Measurements from ENCODE around the gene FIG4.

DNA sequence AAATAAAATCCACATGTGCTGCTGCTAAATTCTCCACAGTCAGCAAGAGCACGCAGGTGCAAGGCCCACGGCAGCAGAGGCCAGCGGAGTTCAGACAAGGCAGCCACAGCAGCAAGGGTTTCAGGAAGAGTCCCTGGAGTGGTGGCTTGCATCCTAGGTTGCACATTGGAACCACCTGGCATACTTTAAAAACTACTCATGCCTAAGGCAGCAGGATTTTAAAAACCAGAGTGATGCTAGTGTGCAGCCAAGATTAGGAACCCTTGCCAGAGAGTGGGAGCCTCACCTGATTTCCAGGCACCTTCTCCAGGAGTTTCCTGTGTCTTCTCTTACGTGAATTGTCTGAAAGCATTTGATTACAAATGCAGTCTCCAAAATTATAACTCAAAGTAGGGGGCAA, 183.0 kb downstream of the FIG4 start:
- TF ChIP-seq, protein P1, sequence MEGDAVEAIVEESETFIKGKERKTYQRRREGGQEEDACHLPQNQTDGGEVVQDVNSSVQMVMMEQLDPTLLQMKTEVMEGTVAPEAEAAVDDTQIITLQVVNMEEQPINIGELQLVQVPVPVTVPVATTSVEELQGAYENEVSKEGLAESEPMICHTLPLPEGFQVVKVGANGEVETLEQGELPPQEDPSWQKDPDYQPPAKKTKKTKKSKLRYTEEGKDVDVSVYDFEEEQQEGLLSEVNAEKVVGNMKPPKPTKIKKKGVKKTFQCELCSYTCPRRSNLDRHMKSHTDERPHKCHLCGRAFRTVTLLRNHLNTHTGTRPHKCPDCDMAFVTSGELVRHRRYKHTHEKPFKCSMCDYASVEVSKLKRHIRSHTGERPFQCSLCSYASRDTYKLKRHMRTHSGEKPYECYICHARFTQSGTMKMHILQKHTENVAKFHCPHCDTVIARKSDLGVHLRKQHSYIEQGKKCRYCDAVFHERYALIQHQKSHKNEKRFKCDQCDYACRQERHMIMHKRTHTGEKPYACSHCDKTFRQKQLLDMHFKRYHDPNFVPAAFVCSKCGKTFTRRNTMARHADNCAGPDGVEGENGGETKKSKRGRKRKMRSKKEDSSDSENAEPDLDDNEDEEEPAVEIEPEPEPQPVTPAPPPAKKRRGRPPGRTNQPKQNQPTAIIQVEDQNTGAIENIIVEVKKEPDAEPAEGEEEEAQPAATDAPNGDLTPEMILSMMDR (IDR thresholded peaks at IDR 0.05 in 2 of 3, conservative IDR thresholded peaks at IDR 0.05 in 1 of 3; ENCODE audit: borderline replicate concordance in 1 of 3, insufficient read depth in 1 of 3, low read depth in 2 of 3, low read length in 2 of 3) = no peak
- TF ChIP-seq POLR2A (IDR thresholded peaks at IDR 0.05; ENCODE audit: borderline replicate concordance, extremely low read depth, insufficient read depth, insufficient read length) (no peak), CEBPB (IDR thresholded peaks at IDR 0.05; ENCODE audit: low read depth) (no peak), EZH2 (IDR thresholded peaks at IDR 0.05) (no peak)

All from HCT116 (cell line).